ENCODE results near the gene SCN1B.

DNA sequence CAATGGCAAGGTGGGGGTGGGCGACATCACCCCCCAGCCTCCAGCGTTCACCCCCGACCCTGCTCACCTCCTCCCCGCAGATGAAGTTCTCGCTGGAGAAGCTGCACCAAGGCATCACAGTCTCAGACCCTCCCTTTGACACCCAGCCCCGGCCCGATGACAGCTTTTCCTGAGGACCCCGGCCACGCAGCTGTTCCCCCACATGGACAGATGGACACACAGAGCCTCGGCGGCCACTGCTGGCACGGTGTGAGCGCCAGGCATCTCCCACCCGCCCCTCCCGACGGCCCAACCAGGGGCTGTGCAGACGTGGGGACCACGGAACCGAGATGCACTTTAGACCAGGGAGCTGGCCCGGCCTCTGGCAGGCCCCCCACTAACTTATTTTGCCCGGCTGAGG is 4.3 kb upstream of the SCN1B start:
- TF ChIP-seq, protein P1, sequence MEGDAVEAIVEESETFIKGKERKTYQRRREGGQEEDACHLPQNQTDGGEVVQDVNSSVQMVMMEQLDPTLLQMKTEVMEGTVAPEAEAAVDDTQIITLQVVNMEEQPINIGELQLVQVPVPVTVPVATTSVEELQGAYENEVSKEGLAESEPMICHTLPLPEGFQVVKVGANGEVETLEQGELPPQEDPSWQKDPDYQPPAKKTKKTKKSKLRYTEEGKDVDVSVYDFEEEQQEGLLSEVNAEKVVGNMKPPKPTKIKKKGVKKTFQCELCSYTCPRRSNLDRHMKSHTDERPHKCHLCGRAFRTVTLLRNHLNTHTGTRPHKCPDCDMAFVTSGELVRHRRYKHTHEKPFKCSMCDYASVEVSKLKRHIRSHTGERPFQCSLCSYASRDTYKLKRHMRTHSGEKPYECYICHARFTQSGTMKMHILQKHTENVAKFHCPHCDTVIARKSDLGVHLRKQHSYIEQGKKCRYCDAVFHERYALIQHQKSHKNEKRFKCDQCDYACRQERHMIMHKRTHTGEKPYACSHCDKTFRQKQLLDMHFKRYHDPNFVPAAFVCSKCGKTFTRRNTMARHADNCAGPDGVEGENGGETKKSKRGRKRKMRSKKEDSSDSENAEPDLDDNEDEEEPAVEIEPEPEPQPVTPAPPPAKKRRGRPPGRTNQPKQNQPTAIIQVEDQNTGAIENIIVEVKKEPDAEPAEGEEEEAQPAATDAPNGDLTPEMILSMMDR (IDR thresholded peaks at IDR 0.05; ENCODE audit: insufficient read depth, low read length, poor library complexity, severe bottlenecking), result no peak
- no peak for TF ChIP-seq EZH2phosphoT487 (conservative IDR thresholded peaks at IDR 0.05; ENCODE audit: low read length)
